ENCODE data around the gene CHID1.
A peak's percentile ranks its signal among the peaks of the same experiment; 100 is the strongest.

Gene CHID1

DNA sequence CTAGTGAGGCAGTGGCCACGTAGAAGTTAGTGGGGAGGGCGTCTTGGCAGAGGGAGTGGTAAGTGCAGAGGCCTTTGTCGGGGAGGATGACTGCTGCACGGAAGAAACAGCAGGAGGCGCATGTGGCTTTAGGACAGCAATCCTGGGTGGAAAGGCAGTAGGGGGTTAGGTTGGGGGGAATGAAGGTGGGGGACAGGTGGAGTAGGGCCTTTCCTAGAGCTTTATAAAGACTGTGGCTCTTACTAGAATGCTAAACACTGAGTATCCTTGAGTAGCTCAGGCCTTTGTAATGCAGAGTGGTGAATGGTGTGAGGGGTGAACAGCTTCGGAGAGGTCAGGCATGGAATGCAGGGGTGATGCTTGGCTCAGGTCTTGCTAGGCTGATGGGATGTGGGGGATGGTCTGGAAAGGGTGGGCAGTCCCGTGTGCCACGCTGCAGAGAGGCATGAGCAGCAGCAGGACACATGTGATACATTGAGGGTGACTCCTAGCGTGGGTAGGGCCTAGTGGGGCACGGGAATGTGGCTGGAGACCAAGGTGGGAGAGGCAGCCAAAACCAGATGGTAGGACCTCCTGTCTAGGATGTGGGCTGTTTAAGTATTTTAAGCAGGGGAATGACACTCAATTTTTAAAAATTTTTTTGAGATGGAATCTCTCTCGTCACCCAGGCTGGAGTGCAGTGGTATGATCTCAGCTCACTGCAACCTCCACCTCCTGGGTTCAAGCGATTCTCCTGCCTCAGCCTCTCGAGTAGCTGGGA, 34.3 kb upstream of the CHID1 start:
- Histone ChIP-seq H3K4me3 (no peak overlapping the region), H3K27ac (peak overlapping the region in 1 of 2 donors; percentile 4)
- TF ChIP-seq, protein P1, sequence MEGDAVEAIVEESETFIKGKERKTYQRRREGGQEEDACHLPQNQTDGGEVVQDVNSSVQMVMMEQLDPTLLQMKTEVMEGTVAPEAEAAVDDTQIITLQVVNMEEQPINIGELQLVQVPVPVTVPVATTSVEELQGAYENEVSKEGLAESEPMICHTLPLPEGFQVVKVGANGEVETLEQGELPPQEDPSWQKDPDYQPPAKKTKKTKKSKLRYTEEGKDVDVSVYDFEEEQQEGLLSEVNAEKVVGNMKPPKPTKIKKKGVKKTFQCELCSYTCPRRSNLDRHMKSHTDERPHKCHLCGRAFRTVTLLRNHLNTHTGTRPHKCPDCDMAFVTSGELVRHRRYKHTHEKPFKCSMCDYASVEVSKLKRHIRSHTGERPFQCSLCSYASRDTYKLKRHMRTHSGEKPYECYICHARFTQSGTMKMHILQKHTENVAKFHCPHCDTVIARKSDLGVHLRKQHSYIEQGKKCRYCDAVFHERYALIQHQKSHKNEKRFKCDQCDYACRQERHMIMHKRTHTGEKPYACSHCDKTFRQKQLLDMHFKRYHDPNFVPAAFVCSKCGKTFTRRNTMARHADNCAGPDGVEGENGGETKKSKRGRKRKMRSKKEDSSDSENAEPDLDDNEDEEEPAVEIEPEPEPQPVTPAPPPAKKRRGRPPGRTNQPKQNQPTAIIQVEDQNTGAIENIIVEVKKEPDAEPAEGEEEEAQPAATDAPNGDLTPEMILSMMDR (IDR thresholded peaks at IDR 0.05): no peak
- no peak for DNase-seq (ENCODE audit: low spot score)

DNA sequence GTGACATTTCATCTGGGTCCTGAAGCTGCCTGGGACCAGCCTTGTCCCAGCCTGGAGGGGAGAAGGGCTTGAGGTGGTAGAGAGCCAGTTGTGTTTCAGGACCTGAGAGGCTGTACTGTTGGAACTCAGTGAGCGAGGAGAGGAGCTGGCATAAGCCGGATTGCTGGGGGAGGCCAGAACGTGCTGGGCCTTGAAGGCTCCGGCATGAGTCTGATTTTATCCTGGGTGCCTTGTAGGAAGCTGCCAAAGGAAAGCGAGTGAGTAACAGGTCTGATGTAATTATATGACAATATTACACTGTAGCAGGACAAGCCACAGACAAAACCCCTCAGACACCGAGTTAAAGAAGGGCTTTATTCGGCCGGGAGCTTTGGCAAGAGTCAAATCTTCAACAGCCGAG, 32.2 kb upstream of the CHID1 start:
- TF ChIP-seq, protein P1 (IDR thresholded peaks at IDR 0.05): no peak
- H3K4me3 ChIP-seq: no peak overlapping the region
- H3K27ac ChIP-seq: peak overlapping the region in 1 of 2 donors; percentile 6
- DNase-seq (ENCODE audit: low spot score): no peak

DNA sequence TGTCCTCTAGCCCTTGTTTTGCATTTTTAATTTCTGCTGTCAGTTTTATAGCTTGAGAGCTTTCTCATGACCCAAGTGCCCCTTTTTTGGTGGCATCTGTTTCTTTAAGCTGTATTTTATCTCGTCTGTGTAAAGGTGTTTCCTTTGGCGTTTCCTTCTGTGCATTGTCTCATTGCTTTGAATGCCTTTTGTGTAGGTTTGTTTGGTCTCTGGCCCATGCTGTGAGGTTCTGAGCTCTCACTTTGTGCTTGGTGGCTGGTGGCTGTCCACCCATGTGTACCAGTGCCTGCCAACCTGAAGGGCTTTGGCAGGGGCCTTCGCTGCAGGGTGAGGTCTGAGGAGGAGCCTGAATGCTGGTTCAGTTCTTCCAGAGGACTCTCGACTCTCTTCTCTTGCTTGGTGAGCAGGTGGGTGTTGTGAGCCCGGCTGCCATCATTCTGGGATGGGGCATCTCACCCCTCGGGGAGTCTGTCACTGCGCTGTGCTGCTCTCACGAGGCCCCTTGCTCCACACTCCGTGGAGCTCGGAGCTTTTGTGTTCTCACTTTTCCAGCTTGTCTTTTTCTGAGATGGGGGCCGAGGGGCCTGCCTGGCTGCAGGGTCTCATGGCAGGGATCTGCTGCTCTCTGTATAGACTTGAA, 30.0 kb upstream of the CHID1 start:
- no peak for DNase-seq (ENCODE audit: low spot score)
- TF ChIP-seq, protein P1 (IDR thresholded peaks at IDR 0.05): no peak
- Histone ChIP-seq H3K4me3 (no peak overlapping the region), H3K27ac (no peak overlapping the region)

DNA sequence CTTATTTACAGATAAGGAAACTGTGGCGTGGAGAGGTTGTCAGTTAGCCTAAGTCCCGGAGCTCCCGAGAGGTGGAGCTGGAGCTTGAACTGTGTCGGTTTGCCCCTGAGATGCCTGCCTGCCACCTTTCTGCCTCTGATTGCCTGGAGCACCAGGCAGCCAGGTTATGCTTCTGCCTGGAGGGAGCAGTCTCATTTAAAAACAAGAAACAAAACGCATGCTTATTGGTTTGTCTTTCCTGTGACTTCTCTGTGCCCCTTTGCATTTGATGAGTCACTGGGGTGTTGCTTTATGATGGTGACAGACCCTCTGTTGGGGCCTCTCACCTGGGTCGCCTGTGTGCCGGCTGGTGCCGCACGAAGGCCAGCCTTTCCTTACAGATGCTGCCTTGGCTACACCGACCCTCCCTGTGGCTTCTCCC, 27.2 kb upstream of the CHID1 start:
- Histone ChIP-seq H3K4me3 (no peak overlapping the region), H3K27ac (no peak overlapping the region)
- DNase-seq (ENCODE audit: low spot score): no peak
- TF ChIP-seq, protein P1 (IDR thresholded peaks at IDR 0.05): no peak

DNA sequence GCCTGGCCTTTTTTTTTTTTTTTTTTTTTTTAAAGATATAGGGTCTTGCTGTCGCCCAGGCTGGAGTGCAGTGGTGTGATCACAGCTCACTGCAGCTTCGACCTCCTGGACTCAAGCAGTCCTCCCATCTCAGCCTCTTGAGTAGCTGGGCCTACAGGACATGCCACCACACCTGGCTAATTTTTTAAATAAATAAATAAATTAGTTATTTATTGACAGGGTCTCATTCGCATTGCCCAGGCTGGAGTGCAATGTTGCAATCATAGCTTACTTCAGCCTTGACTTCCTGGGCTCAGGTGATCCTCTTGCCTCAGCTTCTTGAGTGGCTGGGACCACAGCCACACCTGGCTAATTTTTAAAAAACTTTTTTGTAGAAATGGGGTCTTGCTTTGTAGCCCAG, 25.6 kb upstream of the CHID1 start:
- TF ChIP-seq, protein P1 (IDR thresholded peaks at IDR 0.05): no peak
- DNase-seq (ENCODE audit: low spot score): no peak
- Histone ChIP-seq H3K27ac (no peak overlapping the region), H3K4me3 (no peak overlapping the region)

DNA sequence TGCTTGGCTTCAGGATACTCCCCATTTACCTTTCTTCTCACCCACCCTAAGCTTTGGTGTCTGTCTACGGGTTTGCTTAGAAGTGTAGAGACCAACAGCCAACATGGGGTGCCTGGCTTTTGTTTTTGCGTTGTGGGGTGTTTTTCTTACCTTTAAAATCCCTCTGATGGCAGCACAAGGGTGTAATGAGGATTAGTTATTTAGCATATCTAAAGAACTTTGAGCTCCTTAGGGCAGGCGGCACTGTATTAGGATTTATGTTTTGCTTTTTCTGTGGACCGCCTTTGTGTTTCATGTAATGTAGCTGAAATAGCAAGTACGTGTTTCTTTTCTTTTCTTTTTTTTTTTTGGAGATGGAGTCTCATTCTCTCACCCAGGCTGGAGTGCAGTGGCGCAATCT, 23.9 kb upstream of the CHID1 start:
- TF ChIP-seq, protein P1 (IDR thresholded peaks at IDR 0.05): no peak
- Histone ChIP-seq H3K27ac (peak overlapping the region in 1 of 2 donors; percentile 74), H3K4me3 (no peak overlapping the region)
- no peak for DNase-seq (ENCODE audit: low spot score)

DNA sequence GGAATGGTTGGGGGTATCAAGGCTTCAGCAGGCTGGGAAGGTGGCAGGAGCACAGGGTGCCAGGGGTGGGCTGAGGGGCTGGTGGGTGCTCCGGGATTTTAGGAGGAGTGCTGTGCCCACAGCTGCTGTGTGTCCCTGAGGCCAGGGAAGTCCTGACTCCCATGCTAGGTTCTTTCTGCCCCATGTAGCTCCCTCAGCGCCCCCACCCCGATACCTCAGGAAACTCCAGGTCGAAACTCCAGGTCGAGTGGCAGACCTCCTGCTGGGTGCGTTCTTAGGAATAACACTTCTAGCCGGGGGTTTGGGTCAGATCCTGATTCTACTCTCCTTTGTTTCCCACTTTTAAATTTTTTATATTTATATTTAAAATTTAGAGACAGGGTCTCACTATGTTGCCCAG, 23.3 kb upstream of the CHID1 start:
- TF ChIP-seq, protein P1 (IDR thresholded peaks at IDR 0.05): no peak
- Histone ChIP-seq H3K4me3 (peak overlapping the region; percentile 21), H3K27ac (peak overlapping the region in 1 of 2 donors; percentile 74)
- no peak for DNase-seq (ENCODE audit: low spot score)
